Omental fat pad (tissue), 4 donors: Measurements from ENCODE around the gene SLC24A4. TPM values are rescaled to one million over a fixed set of nuclear protein-coding genes. Genes with fewer than 3 reads are reported as not detected.

ENCODE experiments used
- ATAC-seq: fragments of 150-250 bp; one replicate; pipeline ENCODE4 v1.9.1; 2016; ENCODE audit warnings: mild to moderate bottlenecking, moderate library complexity; ENCODE audit not compliant: low FRiP score
- DNase-seq: peaks from one replicate; pipeline ENCODE4 v3.0.0-alpha.2; 2019; ENCODE audit warnings: low spot score
- total RNA-seq, 4 donors: library from RNA; depleted of rRNA; stranded (reverse); fragments of >200 nt; gene quantifications; one replicate each; pipeline ENCODE4 v1.1.0, GENCODE V29; 2016
- TF ChIP-seq, protein P1 (sequence below), 3 donors: fragments of 450-650 bp; IDR thresholded peaks; one replicate each; pipeline ENCODE4 v1.5.1; 2016 to 2017; ENCODE audit warnings: antibody characterized with exemption in 3 of 3, mild to moderate bottlenecking in 3 of 3, moderate library complexity in 2 of 3

SLC24A4 gene
- total RNA-seq, 4 donors from 2014 or later, result 0.48 to 2.2 (median 0.79) TPM

DNA sequence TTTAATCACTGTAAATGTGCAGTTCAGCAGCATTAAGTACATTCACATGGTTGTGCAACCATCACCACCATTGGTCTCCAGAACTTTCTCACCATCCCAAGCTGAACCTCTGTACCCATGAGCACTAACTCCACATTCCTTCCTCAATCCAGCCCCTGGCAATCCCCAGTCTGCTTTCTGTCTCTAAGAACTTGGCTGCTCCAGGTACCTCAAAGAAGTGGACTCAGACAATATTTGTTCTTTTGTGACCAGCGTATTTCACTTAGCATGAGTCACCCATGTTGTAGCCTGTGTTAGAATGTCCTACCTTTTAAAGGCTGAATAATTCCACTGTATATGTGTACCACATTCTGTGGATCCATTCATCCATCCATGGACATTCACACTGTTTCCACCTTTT, 64.6 kb downstream of the SLC24A4 start:
- DNase-seq, result no peak
- no peak for ATAC-seq
- TF ChIP-seq, protein P1, sequence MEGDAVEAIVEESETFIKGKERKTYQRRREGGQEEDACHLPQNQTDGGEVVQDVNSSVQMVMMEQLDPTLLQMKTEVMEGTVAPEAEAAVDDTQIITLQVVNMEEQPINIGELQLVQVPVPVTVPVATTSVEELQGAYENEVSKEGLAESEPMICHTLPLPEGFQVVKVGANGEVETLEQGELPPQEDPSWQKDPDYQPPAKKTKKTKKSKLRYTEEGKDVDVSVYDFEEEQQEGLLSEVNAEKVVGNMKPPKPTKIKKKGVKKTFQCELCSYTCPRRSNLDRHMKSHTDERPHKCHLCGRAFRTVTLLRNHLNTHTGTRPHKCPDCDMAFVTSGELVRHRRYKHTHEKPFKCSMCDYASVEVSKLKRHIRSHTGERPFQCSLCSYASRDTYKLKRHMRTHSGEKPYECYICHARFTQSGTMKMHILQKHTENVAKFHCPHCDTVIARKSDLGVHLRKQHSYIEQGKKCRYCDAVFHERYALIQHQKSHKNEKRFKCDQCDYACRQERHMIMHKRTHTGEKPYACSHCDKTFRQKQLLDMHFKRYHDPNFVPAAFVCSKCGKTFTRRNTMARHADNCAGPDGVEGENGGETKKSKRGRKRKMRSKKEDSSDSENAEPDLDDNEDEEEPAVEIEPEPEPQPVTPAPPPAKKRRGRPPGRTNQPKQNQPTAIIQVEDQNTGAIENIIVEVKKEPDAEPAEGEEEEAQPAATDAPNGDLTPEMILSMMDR (IDR thresholded peaks at IDR 0.05), result no peak

DNA sequence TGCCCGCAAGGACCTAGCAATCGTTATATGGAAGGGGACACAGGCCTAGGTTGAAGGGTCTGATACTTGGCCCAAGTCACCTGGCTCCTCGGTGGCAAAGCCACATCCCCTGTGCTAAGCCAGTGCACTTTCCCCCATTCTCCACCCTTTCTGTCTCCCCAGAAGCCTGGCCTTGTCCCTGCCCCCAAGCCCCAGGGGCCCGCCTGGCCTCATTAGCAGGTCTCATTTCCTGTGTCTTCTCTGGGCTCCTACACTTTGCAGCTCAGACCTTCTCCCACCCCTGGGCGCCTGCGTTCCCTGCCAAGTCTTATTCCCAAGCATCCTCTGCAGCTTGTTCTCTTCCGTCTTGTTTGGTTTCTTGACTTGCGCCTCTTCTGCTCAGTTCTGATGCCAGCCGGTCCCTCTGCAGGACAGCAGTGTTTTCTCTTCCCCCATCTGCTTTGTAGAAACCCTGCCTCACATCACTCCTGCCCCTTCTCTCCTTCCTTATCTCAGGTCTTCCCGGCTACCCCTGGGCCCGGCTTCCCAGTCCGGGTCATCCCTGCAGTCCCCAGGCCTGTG, 66.7 kb downstream of the SLC24A4 start:
- TF ChIP-seq, protein P1 (IDR thresholded peaks at IDR 0.05), result no peak
- DNase-seq (no peak), ATAC-seq (no peak)

DNA sequence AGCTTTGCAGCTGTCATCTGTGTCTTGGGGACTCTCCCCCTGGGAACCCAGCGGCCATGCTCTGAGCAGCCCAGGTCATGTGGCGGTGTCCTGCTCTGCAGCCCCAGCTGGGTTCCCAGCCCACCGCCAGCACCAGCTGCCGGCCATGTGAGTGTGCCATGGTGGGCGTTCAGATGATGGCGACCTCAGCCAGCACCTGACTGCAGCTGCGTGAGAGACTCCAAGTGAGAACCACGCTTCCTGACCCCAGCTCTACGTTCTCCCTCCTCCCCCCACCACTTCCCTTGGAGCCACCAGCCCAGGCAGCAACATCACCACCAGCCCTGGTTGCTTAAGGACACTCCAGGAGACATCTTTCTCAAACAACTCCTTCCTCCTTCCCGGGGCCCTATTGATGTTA, 68.8 kb downstream of the SLC24A4 start:
- TF ChIP-seq, protein P1 (IDR thresholded peaks at IDR 0.05), result no peak
- DNase-seq (no peak), ATAC-seq (no peak)

DNA sequence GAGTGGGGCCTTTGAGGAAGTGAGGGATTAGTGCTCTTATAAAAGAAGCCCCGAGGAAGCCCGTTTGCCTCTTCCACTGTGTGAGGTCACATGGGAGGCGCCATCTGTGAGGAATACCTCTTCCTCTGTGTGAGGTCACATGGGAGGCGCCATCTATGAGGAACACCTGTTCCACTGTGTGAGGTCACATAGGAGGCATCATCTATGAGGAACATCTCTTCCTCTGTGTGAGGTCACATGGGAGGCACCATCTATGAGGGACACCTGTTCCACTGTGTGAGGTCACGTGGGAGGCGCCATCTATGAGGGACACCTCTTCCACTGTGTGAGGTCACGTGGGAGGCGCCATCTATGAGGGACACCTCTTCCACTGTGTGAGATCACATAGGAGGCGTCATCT, 69.7 kb downstream of the SLC24A4 start:
- DNase-seq (no peak), ATAC-seq (no peak)
- TF ChIP-seq, protein P1 (IDR thresholded peaks at IDR 0.05), result no peak

DNA sequence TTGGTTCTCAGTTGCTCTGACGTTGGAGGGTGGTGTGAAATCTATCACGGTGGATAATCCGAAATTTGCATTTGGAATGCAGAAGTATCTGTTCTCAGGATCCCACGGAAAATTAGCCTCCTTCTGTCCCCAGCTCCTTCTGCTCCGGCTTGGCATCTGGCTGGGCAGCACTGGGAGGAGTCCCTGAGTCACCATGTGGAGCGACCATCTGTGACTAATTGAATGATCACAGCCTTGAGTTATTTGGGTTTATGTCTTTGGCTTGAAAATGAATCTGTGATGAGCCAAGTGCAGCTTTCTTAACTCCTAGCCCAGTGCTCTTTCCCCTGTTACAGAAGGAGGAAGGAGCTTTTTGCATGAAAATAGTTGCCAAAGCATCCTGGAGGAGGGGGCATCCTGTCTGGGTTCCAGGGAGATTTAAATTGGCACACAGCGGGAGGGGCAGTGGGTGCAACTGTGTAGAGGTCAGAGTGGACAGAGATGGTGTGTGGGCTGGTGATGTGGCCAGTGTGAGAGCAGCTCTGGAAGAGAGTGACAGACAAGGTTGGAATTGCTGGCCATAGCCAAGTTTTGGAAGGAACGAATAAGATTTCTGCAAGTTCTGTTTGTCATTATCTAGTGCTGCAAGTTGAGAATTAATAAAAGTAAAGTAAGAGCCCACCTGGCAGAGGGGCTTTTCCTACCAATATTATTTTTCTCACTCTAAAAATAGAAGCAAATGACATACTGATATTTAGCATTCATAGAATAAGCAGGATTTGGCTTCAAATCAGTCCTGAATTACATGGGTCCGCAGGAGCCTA, 74.4 kb downstream of the SLC24A4 start:
- ATAC-seq (no peak), DNase-seq (no peak)
- TF ChIP-seq, protein P1 (IDR thresholded peaks at IDR 0.05), result no peak

DNA sequence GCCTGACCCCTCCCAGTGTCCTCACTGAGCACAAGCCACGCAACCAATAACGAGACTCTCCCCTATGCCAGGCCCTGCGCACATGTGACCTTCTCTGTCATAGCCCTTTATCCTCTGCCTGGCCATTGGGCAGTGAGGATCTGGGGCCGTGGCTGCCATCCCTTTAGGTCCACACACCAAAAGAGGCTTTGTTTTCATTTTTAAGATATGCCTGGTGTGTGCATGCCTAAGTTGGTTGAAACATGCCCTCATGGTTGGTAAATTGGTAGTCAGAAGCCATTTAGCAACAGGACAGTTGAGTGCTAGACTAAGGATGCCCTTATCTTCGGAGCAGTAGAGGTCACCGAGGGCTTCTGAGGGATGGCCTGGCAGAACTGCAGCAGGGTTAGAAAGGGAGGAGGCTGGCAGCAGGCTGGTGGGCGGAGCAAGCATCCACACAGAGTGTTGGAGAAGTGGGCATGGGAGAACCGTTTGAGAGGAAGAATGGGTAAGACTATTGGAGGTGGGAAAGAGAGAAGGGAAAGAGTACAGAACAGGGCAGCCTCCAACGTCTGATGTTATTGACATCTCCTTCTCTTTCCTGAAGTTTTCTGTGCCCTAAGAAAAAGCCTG, 75.1 kb downstream of the SLC24A4 start:
- TF ChIP-seq, protein P1 (IDR thresholded peaks at IDR 0.05), result no peak
- no peak for ATAC-seq
- DNase-seq, result no peak
